Liver (tissue), 9 donors: ENCODE results near the gene TRAPPC6A. TPM values are rescaled to one million over a fixed set of nuclear protein-coding genes. Genes with fewer than 3 reads are reported as not detected.

Experiments used
- DNase-seq: peaks from one replicate; pipeline ENCODE4 v3.0.0-alpha.2; 2017; ENCODE audit warnings: low spot score
- H3K27ac ChIP-seq, 2 donors: one replicate each; pipeline ENCODE4 v1.7.0; 2013; ENCODE audit warnings: inconsistent platforms in 2 of 2, low read length in 2 of 2, control low read depth in 1 of 2, low read depth in 1 of 2, mild to moderate bottlenecking in 1 of 2
- H3K27me3 ChIP-seq, 4 donors: one replicate each; pipeline versions ENCODE4 v1.6.1 to v1.7.0; 2013; ENCODE audit warnings: low read length in 3 of 4, inconsistent platforms in 1 of 4, mild to moderate bottlenecking in 1 of 4, moderate library complexity in 1 of 4; ENCODE audit not compliant: control insufficient read depth in 4 of 4, insufficient read depth in 4 of 4
- H3K36me3 ChIP-seq, 4 donors: one replicate each; pipeline versions ENCODE4 v1.6.1 to v1.7.0; 2013; ENCODE audit warnings: low read length in 3 of 4, mild to moderate bottlenecking in 3 of 4, low read depth in 1 of 4, moderate library complexity in 1 of 4; ENCODE audit not compliant: control insufficient read depth in 4 of 4, insufficient read depth in 3 of 4
- H3K4me1 ChIP-seq, 4 donors: one replicate each; pipeline versions ENCODE4 v1.6.1 to v1.7.0; 2013; ENCODE audit warnings: low read length in 3 of 4, mild to moderate bottlenecking in 3 of 4, moderate library complexity in 1 of 4; ENCODE audit not compliant: control insufficient read depth in 4 of 4, insufficient read depth in 4 of 4
- H3K4me3 ChIP-seq, 3 donors: one replicate each; pipeline versions ENCODE4 v1.6.1 to v1.7.0; 2013; ENCODE audit warnings: low read length in 3 of 3, control low read depth in 1 of 3, low read depth in 1 of 3, mild to moderate bottlenecking in 1 of 3
- H3K9ac ChIP-seq, 2 donors: one replicate each; pipeline ENCODE4 v1.7.0; 2013; ENCODE audit warnings: low read length in 2 of 2, mild to moderate bottlenecking in 2 of 2, moderate library complexity in 2 of 2, control low read depth in 1 of 2, low read depth in 1 of 2
- H3K9me3 ChIP-seq, 4 donors: one replicate each; pipeline versions ENCODE4 v1.6.1 to v1.7.0; 2013; ENCODE audit warnings: low read length in 3 of 4; ENCODE audit not compliant: control insufficient read depth in 4 of 4
- EGR1 ChIP-seq, 2 donors: IDR thresholded peaks; 2 replicates each; pipeline ENCODE4 v1.6.1; 2016 to 2018; ENCODE audit warnings: antibody characterized with exemption in 2 of 2, low read depth in 2 of 2
- FOXA1 ChIP-seq: IDR thresholded peaks from 2 replicates; pipeline ENCODE4 v1.6.1; 2016; ENCODE audit warnings: antibody characterized with exemption
- FOXA2 ChIP-seq: IDR thresholded peaks from 2 replicates; pipeline ENCODE4 v1.6.1; 2016; ENCODE audit warnings: antibody characterized with exemption
- GABPA ChIP-seq, 2 donors: IDR thresholded peaks in 1 of 2; conservative IDR thresholded peaks in 1 of 2; 2 replicates each; pipeline ENCODE4 v1.6.1; 2016; ENCODE audit warnings: antibody characterized with exemption in 2 of 2, mild to moderate bottlenecking in 1 of 2, moderate library complexity in 1 of 2
- HNF4A ChIP-seq, 2 donors: conservative IDR thresholded peaks; 2 replicates each; pipeline ENCODE4 v1.6.1; 2016; ENCODE audit warnings: antibody characterized with exemption in 2 of 2, mild to moderate bottlenecking in 2 of 2
- HNF4G ChIP-seq: IDR thresholded peaks from 2 replicates; pipeline ENCODE4 v1.6.1; 2016; ENCODE audit warnings: antibody characterized with exemption
- JUND ChIP-seq, 2 donors: IDR thresholded peaks; 2 replicates each; pipeline ENCODE4 v1.6.1; 2016; ENCODE audit warnings: antibody characterized with exemption in 2 of 2
- MAX ChIP-seq: IDR thresholded peaks from 2 replicates; pipeline ENCODE4 v1.6.1; 2016; ENCODE audit warnings: antibody characterized with exemption
- NR2F2 ChIP-seq: IDR thresholded peaks from 2 replicates; pipeline ENCODE4 v1.6.1; 2016; ENCODE audit warnings: antibody characterized with exemption
- RAD21 ChIP-seq, 2 donors: IDR thresholded peaks; 2 replicates each; pipeline ENCODE4 v1.6.1; 2016; ENCODE audit warnings: antibody characterized with exemption in 2 of 2, mild to moderate bottlenecking in 2 of 2
- REST ChIP-seq: IDR thresholded peaks from 2 replicates; pipeline ENCODE4 v1.6.1; 2016; ENCODE audit warnings: antibody characterized with exemption, mild to moderate bottlenecking
- RXRA ChIP-seq, 2 donors: IDR thresholded peaks; 2 replicates each; pipeline ENCODE4 v1.6.1; 2017 to 2018; ENCODE audit warnings: antibody characterized with exemption in 2 of 2, mild to moderate bottlenecking in 1 of 2
- SP1 ChIP-seq: IDR thresholded peaks from 2 replicates; pipeline ENCODE4 v1.6.1; 2018; ENCODE audit warnings: antibody characterized with exemption, mild to moderate bottlenecking
- TAF1 ChIP-seq: conservative IDR thresholded peaks from 2 replicates; pipeline ENCODE4 v1.6.1; 2016; ENCODE audit warnings: antibody characterized with exemption, mild to moderate bottlenecking
- YY1 ChIP-seq: IDR thresholded peaks from 2 replicates; pipeline ENCODE4 v1.6.1; 2016; ENCODE audit warnings: antibody characterized with exemption, mild to moderate bottlenecking
- WGBS: extraction: QIAGEN DNeasy Blood & Tissue Kit; methylation state at CpG from one replicate; pipeline ENCODE4 v1.1.7; 2013; 5-methylcytosine and 5-hydroxymethylcytosine counted together
- polyA plus RNA-seq, 2 donors: library from polyadenylated mRNA; stranded (reverse) in 1 of 2; unstranded in 1 of 2; fragments of 200-250 nt in 1 of 2; fragments of >200 nt in 1 of 2; fragmentation: Nextera tagmentation in 1 of 2; extraction: Ambion mirVana in 1 of 2; gene quantifications; one replicate each; pipeline versions ENCODE4 v1.2.1 to v1.2.3, GENCODE V29; 2013 to 2015
- total RNA-seq, 2 donors: library from RNA; depleted of rRNA; stranded (reverse); fragments of >200 nt; gene quantifications; one replicate each; pipeline ENCODE4 v1.2.3, GENCODE V29; 2014
- TF ChIP-seq, protein P1 (sequence below): fragments of 150-350 bp; IDR thresholded peaks from 2 replicates; pipeline ENCODE4 v1.5.1; 2017; ENCODE audit warnings: improper control_type of control experiment, low read depth, low read length; ENCODE audit not compliant: missing input control
- TF ChIP-seq, protein P2 (sequence below): IDR thresholded peaks from 2 replicates; pipeline ENCODE4 v1.6.1; 2016; ENCODE audit warnings: antibody characterized with exemption
- TF ChIP-seq, protein P3 (sequence below): IDR thresholded peaks from 2 replicates; pipeline ENCODE4 v1.6.1; 2016; ENCODE audit warnings: antibody characterized with exemption
- donor health status: healthy.
- donor health status: healthy.
- donor health status: healthy.
- donor health status: healthy.
- donor health status: healthy.

TRAPPC6A gene
- total and polyA plus RNA-seq, 4 donors, result 14.8 to 52.2 (median 28.6) TPM

- peaks cover 0 to 10% (median 2%) of the 10 kb centered on the region in 4 donors for H3K36me3 ChIP-seq
- 96% methylated on average over 28 of the region's 28 CpGs for WGBS
These were observed 36.7 kb downstream of the TRAPPC6A start for GRCh38 chr19:45141203-45141900.

GRCh38 chr19:45140533-45140932 lies 37.5 kb downstream of the TRAPPC6A start:
- no peak for TF ChIP-seq FOXA2
- TF ChIP-seq TAF1, result no peak
- no peak for TF ChIP-seq GABPA (IDR thresholded peaks at IDR 0.05 in 1 of 2, conservative IDR thresholded peaks at IDR 0.05 in 1 of 2)
- no peak for TF ChIP-seq MAX
- no peak for TF ChIP-seq JUND (IDR thresholded peaks at IDR 0.05)
- TF ChIP-seq SP1, result no peak
- TF ChIP-seq NR2F2, result no peak
- TF ChIP-seq REST, result no peak
- TF ChIP-seq HNF4A (conservative IDR thresholded peaks at IDR 0.05), result no peak
- TF ChIP-seq FOXA1, result no peak
- no peak for TF ChIP-seq RXRA (IDR thresholded peaks at IDR 0.05)
- TF ChIP-seq, protein P1, sequence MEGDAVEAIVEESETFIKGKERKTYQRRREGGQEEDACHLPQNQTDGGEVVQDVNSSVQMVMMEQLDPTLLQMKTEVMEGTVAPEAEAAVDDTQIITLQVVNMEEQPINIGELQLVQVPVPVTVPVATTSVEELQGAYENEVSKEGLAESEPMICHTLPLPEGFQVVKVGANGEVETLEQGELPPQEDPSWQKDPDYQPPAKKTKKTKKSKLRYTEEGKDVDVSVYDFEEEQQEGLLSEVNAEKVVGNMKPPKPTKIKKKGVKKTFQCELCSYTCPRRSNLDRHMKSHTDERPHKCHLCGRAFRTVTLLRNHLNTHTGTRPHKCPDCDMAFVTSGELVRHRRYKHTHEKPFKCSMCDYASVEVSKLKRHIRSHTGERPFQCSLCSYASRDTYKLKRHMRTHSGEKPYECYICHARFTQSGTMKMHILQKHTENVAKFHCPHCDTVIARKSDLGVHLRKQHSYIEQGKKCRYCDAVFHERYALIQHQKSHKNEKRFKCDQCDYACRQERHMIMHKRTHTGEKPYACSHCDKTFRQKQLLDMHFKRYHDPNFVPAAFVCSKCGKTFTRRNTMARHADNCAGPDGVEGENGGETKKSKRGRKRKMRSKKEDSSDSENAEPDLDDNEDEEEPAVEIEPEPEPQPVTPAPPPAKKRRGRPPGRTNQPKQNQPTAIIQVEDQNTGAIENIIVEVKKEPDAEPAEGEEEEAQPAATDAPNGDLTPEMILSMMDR, result no peak
- no peak for TF ChIP-seq EGR1 (IDR thresholded peaks at IDR 0.05; ENCODE audit: low read depth in 2 of 2)
- TF ChIP-seq, protein P2, sequence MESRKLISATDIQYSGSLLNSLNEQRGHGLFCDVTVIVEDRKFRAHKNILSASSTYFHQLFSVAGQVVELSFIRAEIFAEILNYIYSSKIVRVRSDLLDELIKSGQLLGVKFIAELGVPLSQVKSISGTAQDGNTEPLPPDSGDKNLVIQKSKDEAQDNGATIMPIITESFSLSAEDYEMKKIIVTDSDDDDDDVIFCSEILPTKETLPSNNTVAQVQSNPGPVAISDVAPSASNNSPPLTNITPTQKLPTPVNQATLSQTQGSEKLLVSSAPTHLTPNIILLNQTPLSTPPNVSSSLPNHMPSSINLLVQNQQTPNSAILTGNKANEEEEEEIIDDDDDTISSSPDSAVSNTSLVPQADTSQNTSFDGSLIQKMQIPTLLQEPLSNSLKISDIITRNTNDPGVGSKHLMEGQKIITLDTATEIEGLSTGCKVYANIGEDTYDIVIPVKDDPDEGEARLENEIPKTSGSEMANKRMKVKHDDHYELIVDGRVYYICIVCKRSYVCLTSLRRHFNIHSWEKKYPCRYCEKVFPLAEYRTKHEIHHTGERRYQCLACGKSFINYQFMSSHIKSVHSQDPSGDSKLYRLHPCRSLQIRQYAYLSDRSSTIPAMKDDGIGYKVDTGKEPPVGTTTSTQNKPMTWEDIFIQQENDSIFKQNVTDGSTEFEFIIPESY, result no peak
- no peak for TF ChIP-seq YY1
- TF ChIP-seq RAD21 (IDR thresholded peaks at IDR 0.05), result no peak
- no peak for TF ChIP-seq HNF4G
- TF ChIP-seq, protein P3, sequence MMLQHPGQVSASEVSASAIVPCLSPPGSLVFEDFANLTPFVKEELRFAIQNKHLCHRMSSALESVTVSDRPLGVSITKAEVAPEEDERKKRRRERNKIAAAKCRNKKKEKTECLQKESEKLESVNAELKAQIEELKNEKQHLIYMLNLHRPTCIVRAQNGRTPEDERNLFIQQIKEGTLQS, result no peak
- H3K9ac ChIP-seq, result no peak overlapping the region
- no peaks in the 10 kb centered on the region for H3K9me3 ChIP-seq
- WGBS, result 95% methylated on average over 11 of the region's 11 CpGs
- H3K4me1 ChIP-seq, result no peaks in the 10 kb centered on the region
- peaks cover 0 to 7% (median 1%) of the 10 kb centered on the region in 4 donors for H3K36me3 ChIP-seq
- DNase-seq, result no peak
- no peak overlapping the region for H3K4me3 ChIP-seq
- no peak overlapping the region for H3K27ac ChIP-seq
- no peaks in the 10 kb centered on the region for H3K27me3 ChIP-seq

More at GRCh38 chr19:45141203-45141900, 36.7 kb downstream of the TRAPPC6A start:
- no peak overlapping the region for H3K4me3 ChIP-seq
- H3K4me1 ChIP-seq, result no peaks in the 10 kb centered on the region
- H3K9me3 ChIP-seq, result no peaks in the 10 kb centered on the region
- H3K27me3 ChIP-seq, result no peaks in the 10 kb centered on the region
- no peak for DNase-seq
- no peak for TF ChIP-seq GABPA (IDR thresholded peaks at IDR 0.05 in 1 of 2, conservative IDR thresholded peaks at IDR 0.05 in 1 of 2)
- TF ChIP-seq, protein P2, result no peak
- TF ChIP-seq YY1, result no peak
- TF ChIP-seq MAX, result no peak
- no peak overlapping the region for H3K9ac ChIP-seq
- H3K27ac ChIP-seq, result no peak overlapping the region
